Measurements from ENCODE around the gene TRAPPC10.

DNA sequence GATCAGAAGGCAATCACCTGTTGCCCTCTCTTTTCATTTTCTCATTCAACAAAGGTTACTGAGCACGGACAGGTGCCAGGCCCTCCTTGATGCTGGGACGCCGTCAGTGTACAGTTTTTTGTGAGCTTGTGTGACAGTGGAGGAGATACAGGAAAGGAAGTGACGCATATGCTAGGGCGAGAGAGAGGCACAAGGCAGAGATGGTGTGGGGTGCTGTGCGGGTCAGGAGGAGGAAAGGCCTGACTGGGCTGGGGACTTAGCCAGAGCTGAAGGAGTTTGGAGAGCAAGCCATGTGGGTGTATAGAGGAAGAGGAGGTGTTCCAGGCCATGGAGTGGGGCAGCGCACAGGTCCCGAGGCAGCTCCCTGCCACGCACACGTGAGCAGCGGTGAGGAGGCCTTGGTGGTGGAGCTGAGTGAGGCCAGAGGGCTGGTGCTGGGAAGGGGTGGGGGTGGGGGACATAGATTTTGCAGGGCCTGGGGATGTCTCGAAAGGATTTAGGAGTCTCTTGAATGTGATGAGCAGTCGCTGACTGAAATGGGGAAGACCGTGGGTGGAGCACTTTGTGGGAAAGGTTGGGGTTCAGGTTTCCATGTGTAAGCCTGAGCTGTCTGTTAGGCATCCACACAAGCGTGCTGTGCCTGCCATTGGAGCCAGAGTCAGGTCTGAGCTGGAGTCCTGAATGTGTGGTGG lies 46.0 kb downstream of the TRAPPC10 start:
- no peak for TF ChIP-seq CTCF (conservative IDR thresholded peaks at IDR 0.05; ENCODE audit: low read length)
- no peak for TF ChIP-seq EZH2phosphoT487 (IDR thresholded peaks at IDR 0.05; ENCODE audit: borderline replicate concordance)
